ENCODE results near the gene GJB3.
A peak's percentile ranks its signal among the peaks of the same experiment; 100 is the strongest.
"Not testable (repeated sequence)": the region's sequence is repeated elsewhere in the genome, so short reads cannot be mapped to it uniquely, and the experiment has no call there.

GJB3 gene

DNA sequence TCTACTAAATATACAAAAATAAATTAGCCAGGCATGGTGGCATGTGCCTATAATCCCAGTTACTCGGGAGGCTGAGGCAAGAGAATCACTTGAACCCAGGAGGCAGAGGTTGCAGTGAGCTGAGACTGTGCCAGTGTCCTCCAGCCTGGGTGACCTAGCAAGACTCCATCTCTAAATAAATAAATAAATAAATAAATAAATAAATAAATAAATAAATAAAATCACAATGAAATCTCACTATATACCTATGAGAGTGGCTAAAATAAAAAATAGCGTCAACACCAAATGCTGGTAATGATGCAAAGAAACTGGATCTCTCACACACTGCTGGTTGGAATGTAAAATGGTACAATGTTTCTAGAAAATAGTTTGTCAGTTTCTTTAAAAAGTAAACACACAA, 37.8 kb downstream of the GJB3 start:
- H3K27ac ChIP-seq (ENCODE audit: insufficient read depth in 1 of 2, low read depth in 1 of 2, low read length in 2 of 2, poor library complexity in 1 of 2, severe bottlenecking in 2 of 2); POLR2A ChIA-PET: not testable (repeated sequence)

DNA sequence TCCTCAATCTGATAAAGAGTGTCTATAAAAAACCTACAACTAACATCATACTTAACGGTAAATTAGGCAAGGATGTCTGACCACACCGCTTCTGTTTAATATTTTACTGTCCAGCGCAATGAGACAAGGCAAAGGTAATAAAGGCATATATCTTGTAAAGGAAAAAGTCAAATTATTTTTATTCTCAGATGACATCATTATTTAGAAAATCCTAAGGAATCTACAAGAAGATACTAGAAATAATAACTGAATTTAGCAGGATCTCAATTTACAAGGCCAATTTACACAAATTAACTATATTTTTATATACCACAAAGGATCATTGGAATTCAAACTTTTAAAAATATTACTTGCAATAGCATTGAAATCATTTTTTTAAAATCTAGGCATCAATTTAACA, 41.2 kb downstream of the GJB3 start:
- Histone ChIP-seq H3K4me3 (ENCODE audit: control insufficient read depth in 1 of 7, extremely low read depth in 1 of 7, insufficient read depth in 4 of 7, low read depth in 2 of 7, low read length in 6 of 7) (no peak overlapping the region), H3K4me1 (ENCODE audit: control extremely low read depth in 1 of 4, control insufficient read depth in 4 of 4, insufficient read depth in 4 of 4, low read length in 3 of 4) (peaks cover 0 to 20% (median 5%) of the 10 kb centered on the region in 4 experiments), H3K36me3 (ENCODE audit: control insufficient read depth in 4 of 4, insufficient read depth in 4 of 4, low read length in 3 of 4) (no peaks in the 10 kb centered on the region), H3K9me3 (ENCODE audit: control extremely low read depth in 1 of 5, control insufficient read depth in 4 of 5, insufficient read depth in 2 of 5, low read depth in 1 of 5, low read length in 4 of 5) (no peaks in the 10 kb centered on the region), H3K27me3 (replicated peaks in 2 of 5; ENCODE audit: control insufficient read depth in 4 of 5, insufficient read depth in 5 of 5, low read length in 4 of 5) (no peaks in the 10 kb centered on the region), H3K27ac (ENCODE audit: insufficient read depth in 1 of 2, low read depth in 1 of 2, low read length in 2 of 2, poor library complexity in 1 of 2, severe bottlenecking in 2 of 2) (no peak overlapping the region)
- DNase-seq, result no peak
- POLR2A ChIA-PET, result no interaction called here
- CTCF ChIA-PET, result no interaction called here
- 20% methylated on average over 1 of the region's 3 CpGs for WGBS (ENCODE audit: insufficient coverage)

More for the DNA sequence above, 37.8 kb downstream of the GJB3 start:
- DNase-seq; CTCF ChIA-PET; H3K36me3 ChIP-seq (ENCODE audit: control insufficient read depth in 4 of 4, insufficient read depth in 4 of 4, low read length in 3 of 4); H3K9me3 ChIP-seq (ENCODE audit: control extremely low read depth in 1 of 5, control insufficient read depth in 4 of 5, insufficient read depth in 2 of 5, low read depth in 1 of 5, low read length in 4 of 5); H3K4me1 ChIP-seq (ENCODE audit: control extremely low read depth in 1 of 4, control insufficient read depth in 4 of 4, insufficient read depth in 4 of 4, low read length in 3 of 4); H3K4me3 ChIP-seq (ENCODE audit: control insufficient read depth in 1 of 7, extremely low read depth in 1 of 7, insufficient read depth in 4 of 7, low read depth in 2 of 7, low read length in 6 of 7); H3K27me3 ChIP-seq (replicated peaks in 2 of 5; ENCODE audit: control insufficient read depth in 4 of 5, insufficient read depth in 5 of 5, low read length in 4 of 5): not testable (repeated sequence)
- no CpG with 5 or more reads among the region's 2 CpGs for WGBS (ENCODE audit: insufficient coverage)

DNA sequence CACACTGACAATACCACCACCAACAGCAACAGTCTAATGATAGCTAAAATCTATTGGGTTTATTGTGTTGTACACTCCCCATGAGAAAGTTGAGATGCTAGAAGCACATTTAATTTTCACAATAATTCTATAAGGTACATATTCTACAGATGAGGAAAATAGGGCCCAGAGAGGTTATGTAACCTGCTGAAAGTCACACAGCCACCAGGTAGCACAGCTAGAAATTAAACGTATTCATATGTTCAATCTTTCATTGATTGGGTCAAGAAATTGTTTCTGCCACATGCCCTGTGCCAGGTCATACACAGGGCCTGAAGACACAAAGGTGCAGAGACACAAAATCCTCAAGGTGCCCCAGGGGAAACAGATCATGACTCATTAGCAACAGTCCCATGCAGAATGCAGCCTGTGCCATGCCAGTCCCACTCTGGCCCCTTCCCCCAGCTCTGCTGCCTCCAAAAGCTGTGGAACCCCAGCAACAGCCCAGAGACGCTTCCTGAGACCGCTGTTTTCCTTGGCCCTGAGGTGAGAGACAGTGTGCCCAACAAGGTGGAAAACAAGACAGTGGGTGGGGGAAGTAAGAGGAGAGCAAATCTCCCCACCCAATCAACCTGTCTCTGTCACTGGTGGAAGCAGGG, 43.9 kb downstream of the GJB3 start:
- CTCF ChIA-PET, result interaction anchor here (2.2 kb wide), 1 partner anchor 19 kb away, joined by 6 read pairs; no protein-coding TSS in a partner anchor

DNA sequence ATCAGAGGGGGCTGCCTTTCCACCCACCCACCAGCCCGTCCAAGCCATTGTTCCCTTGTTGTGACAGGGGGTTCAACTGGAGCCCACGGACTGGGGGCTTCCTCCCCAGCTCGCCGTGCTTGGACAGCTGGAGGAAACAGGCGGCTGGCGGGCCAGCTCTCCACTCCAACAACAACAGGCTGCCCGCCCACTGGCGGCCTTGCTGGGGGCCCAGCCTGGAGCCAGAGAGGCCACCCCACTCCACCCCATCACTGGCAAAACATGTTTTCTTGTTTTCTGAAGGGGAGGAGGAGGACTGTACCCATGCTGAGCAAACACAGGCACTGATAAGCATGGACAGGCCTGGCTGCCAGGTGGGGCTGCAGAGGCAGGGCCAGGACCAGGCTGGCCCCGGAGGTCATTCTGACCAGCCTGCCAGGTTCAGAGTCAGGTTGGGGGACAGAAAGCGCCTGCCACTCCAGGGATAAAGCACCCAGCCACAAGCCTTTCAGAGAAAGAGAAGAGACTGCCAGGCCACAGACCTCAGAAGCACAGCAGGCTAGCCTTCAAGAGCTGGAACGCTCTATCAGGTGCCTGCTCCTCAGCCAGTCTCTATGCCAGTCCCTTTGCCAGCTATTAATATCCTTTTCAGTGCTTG, 44.6 kb downstream of the GJB3 start:
- no peak overlapping the region for H3K27ac ChIP-seq (ENCODE audit: insufficient read depth in 1 of 2, low read depth in 1 of 2, low read length in 2 of 2, poor library complexity in 1 of 2, severe bottlenecking in 2 of 2)
- 54% methylated on average over 5 of the region's 11 CpGs for WGBS (ENCODE audit: insufficient coverage)
- H3K4me1 ChIP-seq (ENCODE audit: control extremely low read depth in 1 of 4, control insufficient read depth in 4 of 4, insufficient read depth in 4 of 4, low read length in 3 of 4), result peaks cover 0 to 47% (median 12%) of the 10 kb centered on the region in 4 experiments
- CTCF ChIA-PET, result no interaction called here
- DNase-seq, result peak in 1 of 3 donors; percentile 55
- no peaks in the 10 kb centered on the region for H3K9me3 ChIP-seq (ENCODE audit: control extremely low read depth in 1 of 5, control insufficient read depth in 4 of 5, insufficient read depth in 2 of 5, low read depth in 1 of 5, low read length in 4 of 5)
- no peak overlapping the region for H3K4me3 ChIP-seq (ENCODE audit: control insufficient read depth in 1 of 7, extremely low read depth in 1 of 7, insufficient read depth in 4 of 7, low read depth in 2 of 7, low read length in 6 of 7)
- H3K36me3 ChIP-seq (ENCODE audit: control insufficient read depth in 4 of 4, insufficient read depth in 4 of 4, low read length in 3 of 4), result no peaks in the 10 kb centered on the region
- no peaks in the 10 kb centered on the region for H3K27me3 ChIP-seq (replicated peaks in 2 of 5; ENCODE audit: control insufficient read depth in 4 of 5, insufficient read depth in 5 of 5, low read length in 4 of 5)
- POLR2A ChIA-PET, result interaction anchor here (0.5 to 0.6 kb wide), 2 partner anchors 8 to 9 kb away, joined by 3 read pairs; no protein-coding TSS in a partner anchor

More for the DNA sequence above, 43.9 kb downstream of the GJB3 start:
- H3K4me1 ChIP-seq (ENCODE audit: control extremely low read depth in 1 of 4, control insufficient read depth in 4 of 4, insufficient read depth in 4 of 4, low read length in 3 of 4), result peaks cover 0 to 45% (median 12%) of the 10 kb centered on the region in 4 experiments
- 100% methylated on average over 2 of the region's 3 CpGs for WGBS (ENCODE audit: insufficient coverage)
- no peak overlapping the region for H3K4me3 ChIP-seq (ENCODE audit: control insufficient read depth in 1 of 7, extremely low read depth in 1 of 7, insufficient read depth in 4 of 7, low read depth in 2 of 7, low read length in 6 of 7)
- H3K36me3 ChIP-seq (ENCODE audit: control insufficient read depth in 4 of 4, insufficient read depth in 4 of 4, low read length in 3 of 4), result no peaks in the 10 kb centered on the region
- DNase-seq, result peak in 1 of 3 donors; percentile 4
- no peak overlapping the region for H3K27ac ChIP-seq (ENCODE audit: insufficient read depth in 1 of 2, low read depth in 1 of 2, low read length in 2 of 2, poor library complexity in 1 of 2, severe bottlenecking in 2 of 2)
- no peaks in the 10 kb centered on the region for H3K27me3 ChIP-seq (replicated peaks in 2 of 5; ENCODE audit: control insufficient read depth in 4 of 5, insufficient read depth in 5 of 5, low read length in 4 of 5)
- H3K9me3 ChIP-seq (ENCODE audit: control extremely low read depth in 1 of 5, control insufficient read depth in 4 of 5, insufficient read depth in 2 of 5, low read depth in 1 of 5, low read length in 4 of 5), result no peaks in the 10 kb centered on the region
- POLR2A ChIA-PET, result interaction anchor here (0.6 kb wide), 1 partner anchor 9 kb away, joined by 3 read pairs; no protein-coding TSS in a partner anchor

DNA sequence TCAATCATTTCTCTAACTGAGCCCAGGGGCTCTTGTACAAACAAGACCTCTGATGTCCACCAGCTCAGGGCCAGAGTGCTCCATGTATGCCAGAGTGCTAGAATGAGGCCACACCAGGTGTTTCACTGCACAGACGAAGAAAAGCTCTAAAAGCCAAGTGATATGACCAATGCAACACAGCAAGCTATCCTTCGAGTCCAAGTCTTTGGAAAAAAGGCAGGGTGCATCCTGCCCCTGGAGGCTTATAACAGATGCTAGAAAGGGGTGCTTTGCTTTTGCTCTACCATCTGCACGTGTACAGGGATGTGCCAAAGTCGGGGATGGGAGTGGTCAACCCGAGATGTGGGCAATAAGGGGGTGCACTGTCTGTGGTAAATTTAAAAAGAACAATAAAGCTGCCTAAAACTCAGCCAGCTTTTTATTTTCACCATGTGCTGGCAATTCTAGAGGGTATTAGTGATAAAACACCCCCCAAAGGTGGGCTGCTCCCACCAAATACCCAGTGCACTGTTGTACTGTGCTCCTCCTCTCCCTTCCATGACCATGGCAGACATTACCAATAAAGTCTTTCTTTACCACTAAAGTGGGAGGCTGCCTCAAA, 46.4 kb downstream of the GJB3 start:
- DNase-seq, result no peak
- Histone ChIP-seq H3K4me1 (ENCODE audit: control extremely low read depth in 1 of 4, control insufficient read depth in 4 of 4, insufficient read depth in 4 of 4, low read length in 3 of 4) (peaks cover 0 to 39% (median 10%) of the 10 kb centered on the region in 4 experiments), H3K27me3 (replicated peaks in 2 of 5; ENCODE audit: control insufficient read depth in 4 of 5, insufficient read depth in 5 of 5, low read length in 4 of 5) (no peaks in the 10 kb centered on the region), H3K27ac (ENCODE audit: insufficient read depth in 1 of 2, low read depth in 1 of 2, low read length in 2 of 2, poor library complexity in 1 of 2, severe bottlenecking in 2 of 2) (no peak overlapping the region), H3K9me3 (ENCODE audit: control extremely low read depth in 1 of 5, control insufficient read depth in 4 of 5, insufficient read depth in 2 of 5, low read depth in 1 of 5, low read length in 4 of 5) (no peaks in the 10 kb centered on the region), H3K4me3 (ENCODE audit: control insufficient read depth in 1 of 7, extremely low read depth in 1 of 7, insufficient read depth in 4 of 7, low read depth in 2 of 7, low read length in 6 of 7) (no peak overlapping the region), H3K36me3 (ENCODE audit: control insufficient read depth in 4 of 4, insufficient read depth in 4 of 4, low read length in 3 of 4) (no peaks in the 10 kb centered on the region)
- ChIA-PET POLR2A (no interaction called here), CTCF (interaction anchor here (0.5 to 1.4 kb wide), 3 partner anchors 10 to 22 kb away, joined by 3 read pairs; no protein-coding TSS in a partner anchor)
- 100% methylated on average over 2 of the region's 5 CpGs for WGBS (ENCODE audit: insufficient coverage)

DNA sequence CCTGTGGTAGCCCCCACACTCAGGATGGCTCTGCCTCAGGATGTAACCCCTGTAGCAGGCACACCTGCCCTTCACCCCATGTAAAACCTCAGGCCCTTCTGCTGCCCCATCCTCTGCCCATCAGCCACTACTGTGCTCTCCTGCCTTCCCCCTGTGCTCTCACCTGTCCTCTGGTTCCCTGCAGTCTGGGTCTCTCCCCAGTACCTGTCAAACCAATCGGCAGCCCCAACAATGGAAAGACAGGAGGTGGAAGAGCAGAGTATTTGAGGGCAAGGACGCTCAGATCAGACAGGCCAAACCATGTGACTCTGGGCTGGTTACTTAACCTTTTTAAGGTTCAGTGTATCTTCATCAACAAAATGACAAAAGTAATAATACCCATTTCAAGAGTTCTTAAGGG, 47.6 kb downstream of the GJB3 start:
- H3K27ac ChIP-seq (ENCODE audit: insufficient read depth in 1 of 2, low read depth in 1 of 2, low read length in 2 of 2, poor library complexity in 1 of 2, severe bottlenecking in 2 of 2), result no peak overlapping the region
- 80% methylated on average over 1 of the region's 2 CpGs for WGBS (ENCODE audit: insufficient coverage)
- H3K4me3 ChIP-seq (ENCODE audit: control insufficient read depth in 1 of 7, extremely low read depth in 1 of 7, insufficient read depth in 4 of 7, low read depth in 2 of 7, low read length in 6 of 7), result no peak overlapping the region
- H3K36me3 ChIP-seq (ENCODE audit: control insufficient read depth in 4 of 4, insufficient read depth in 4 of 4, low read length in 3 of 4), result no peaks in the 10 kb centered on the region
- POLR2A ChIA-PET, result no interaction called here
- H3K4me1 ChIP-seq (ENCODE audit: control extremely low read depth in 1 of 4, control insufficient read depth in 4 of 4, insufficient read depth in 4 of 4, low read length in 3 of 4), result peaks cover 0 to 43% (median 10%) of the 10 kb centered on the region in 4 experiments
- CTCF ChIA-PET, result no interaction called here
- H3K27me3 ChIP-seq (replicated peaks in 2 of 5; ENCODE audit: control insufficient read depth in 4 of 5, insufficient read depth in 5 of 5, low read length in 4 of 5), result no peaks in the 10 kb centered on the region
- H3K9me3 ChIP-seq (ENCODE audit: control extremely low read depth in 1 of 5, control insufficient read depth in 4 of 5, insufficient read depth in 2 of 5, low read depth in 1 of 5, low read length in 4 of 5), result no peaks in the 10 kb centered on the region
- no peak for DNase-seq

DNA sequence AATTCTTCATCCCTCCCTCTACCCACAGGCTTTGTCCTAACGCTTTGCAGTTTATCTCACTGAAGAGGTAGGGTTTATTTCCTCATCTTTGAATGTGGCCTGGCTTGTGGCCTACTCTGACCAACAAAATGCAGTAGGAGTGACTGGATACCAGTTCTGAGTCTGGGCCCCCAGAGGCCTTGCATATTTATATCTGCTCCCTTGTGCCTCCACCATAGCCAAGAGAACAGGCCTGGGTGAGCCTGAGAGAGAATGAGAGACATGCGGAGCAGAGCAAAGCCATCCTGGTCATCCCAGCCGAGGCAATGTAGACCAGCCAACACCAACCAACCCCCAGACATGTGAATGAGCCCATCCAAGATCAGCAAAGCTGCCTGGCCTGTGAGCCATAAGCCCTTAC, 48.2 kb downstream of the GJB3 start:
- Histone ChIP-seq H3K36me3 (ENCODE audit: control insufficient read depth in 4 of 4, insufficient read depth in 4 of 4, low read length in 3 of 4) (no peaks in the 10 kb centered on the region), H3K4me1 (ENCODE audit: control extremely low read depth in 1 of 4, control insufficient read depth in 4 of 4, insufficient read depth in 4 of 4, low read length in 3 of 4) (peaks cover 0 to 44% (median 10%) of the 10 kb centered on the region in 4 experiments), H3K27me3 (replicated peaks in 2 of 5; ENCODE audit: control insufficient read depth in 4 of 5, insufficient read depth in 5 of 5, low read length in 4 of 5) (no peaks in the 10 kb centered on the region), H3K27ac (ENCODE audit: insufficient read depth in 1 of 2, low read depth in 1 of 2, low read length in 2 of 2, poor library complexity in 1 of 2, severe bottlenecking in 2 of 2) (peak overlapping the region in 1 of 2 experiments; percentile 12), H3K9me3 (ENCODE audit: control extremely low read depth in 1 of 5, control insufficient read depth in 4 of 5, insufficient read depth in 2 of 5, low read depth in 1 of 5, low read length in 4 of 5) (no peaks in the 10 kb centered on the region), H3K4me3 (ENCODE audit: control insufficient read depth in 1 of 7, extremely low read depth in 1 of 7, insufficient read depth in 4 of 7, low read depth in 2 of 7, low read length in 6 of 7) (no peak overlapping the region)
- WGBS (ENCODE audit: insufficient coverage), result 100% methylated on average over 1 of the region's 3 CpGs
- POLR2A ChIA-PET, result no interaction called here
- peak in 2 of 3 donors; percentile 50 to 68 for DNase-seq
- CTCF ChIA-PET, result no interaction called here
